Common myeloid progenitor, CD34-positive (primary cell): ENCODE measurements around the gene PGM5.
A peak's percentile ranks its signal among the peaks of the same experiment; 100 is the strongest.

ENCODE experiments used
- CTCF ChIA-PET: fragments of 350-600 bp; sonication (Branson Sonifier 250); formaldehyde crosslinking; loops from one replicate; lab custom pipeline; 2021; ENCODE audit warnings: antibody characterized with exemption; lab: Charles Lee
- POLR2A ChIA-PET: fragments of 350-600 bp; sonication (Branson Sonifier 250); formaldehyde crosslinking; loops from one replicate; lab custom pipeline; 2021; ENCODE audit warnings: antibody characterized with exemption; lab: Charles Lee
- DNase-seq, 3 donors: peaks; one replicate each; pipeline versions ENCODE4 v3.0.0 to v3.0.0-alpha.2; 2013
- H3K27ac ChIP-seq, 2 experiments: 1 replicate in 1 of 2; 2 replicates in 1 of 2; pipeline ENCODE4 v1.7.0; 2013; ENCODE audit warnings: inconsistent platforms in 2 of 2, low read length in 2 of 2, mild to moderate bottlenecking in 2 of 2, low read depth in 1 of 2, moderate library complexity in 1 of 2; ENCODE audit not compliant: severe bottlenecking in 2 of 2, insufficient read depth in 1 of 2, poor library complexity in 1 of 2
- H3K27me3 ChIP-seq, 5 experiments: replicated peaks in 2 of 5; 1 replicate in 3 of 5; 2 replicates in 2 of 5; pipeline versions ENCODE4 v1.6.1 to v1.7.0; 2013; ENCODE audit warnings: low read length in 4 of 5, mild to moderate bottlenecking in 2 of 5, moderate library complexity in 2 of 5, inconsistent platforms in 1 of 5; ENCODE audit not compliant: insufficient read depth in 5 of 5, control insufficient read depth in 4 of 5
- H3K36me3 ChIP-seq, 4 experiments: 1 replicate in 2 of 4; 2 replicates in 2 of 4; pipeline versions ENCODE4 v1.6.1 to v1.7.0; 2013; ENCODE audit warnings: low read length in 3 of 4, control low read depth in 1 of 4, mild to moderate bottlenecking in 1 of 4; ENCODE audit not compliant: control insufficient read depth in 4 of 4, insufficient read depth in 4 of 4
- H3K4me1 ChIP-seq, 4 experiments: 1 replicate in 3 of 4; 2 replicates in 1 of 4; pipeline versions ENCODE4 v1.6.1 to v1.7.1; 2013; ENCODE audit warnings: low read length in 3 of 4, mild to moderate bottlenecking in 3 of 4, control low read depth in 1 of 4, inconsistent platforms in 1 of 4, moderate library complexity in 1 of 4; ENCODE audit not compliant: control insufficient read depth in 4 of 4, insufficient read depth in 4 of 4; ENCODE audit errors: control extremely low read depth in 1 of 4
- H3K4me3 ChIP-seq, 7 experiments: 1 replicate in 4 of 7; 2 replicates in 3 of 7; pipeline versions ENCODE4 v1.5.1 to v1.7.0; 2013; ENCODE audit warnings: mild to moderate bottlenecking in 7 of 7, low read length in 6 of 7, moderate library complexity in 6 of 7, inconsistent platforms in 2 of 7, low read depth in 2 of 7, control low read depth in 1 of 7; ENCODE audit not compliant: insufficient read depth in 4 of 7, control insufficient read depth in 1 of 7; ENCODE audit errors: extremely low read depth in 1 of 7
- H3K9me3 ChIP-seq, 5 experiments: 1 replicate in 4 of 5; 2 replicates in 1 of 5; pipeline versions ENCODE4 v1.6.1 to v1.7.1; 2013; ENCODE audit warnings: low read length in 4 of 5, mild to moderate bottlenecking in 2 of 5, inconsistent platforms in 1 of 5, low read depth in 1 of 5, moderate library complexity in 1 of 5; ENCODE audit not compliant: control insufficient read depth in 4 of 5, insufficient read depth in 2 of 5; ENCODE audit errors: control extremely low read depth in 1 of 5
- WGBS: methylation state at CpG from one replicate; pipeline ENCODE4 v1.1.5; 2013; ENCODE audit not compliant: insufficient coverage; 5-methylcytosine and 5-hydroxymethylcytosine counted together

PGM5 gene

DNA sequence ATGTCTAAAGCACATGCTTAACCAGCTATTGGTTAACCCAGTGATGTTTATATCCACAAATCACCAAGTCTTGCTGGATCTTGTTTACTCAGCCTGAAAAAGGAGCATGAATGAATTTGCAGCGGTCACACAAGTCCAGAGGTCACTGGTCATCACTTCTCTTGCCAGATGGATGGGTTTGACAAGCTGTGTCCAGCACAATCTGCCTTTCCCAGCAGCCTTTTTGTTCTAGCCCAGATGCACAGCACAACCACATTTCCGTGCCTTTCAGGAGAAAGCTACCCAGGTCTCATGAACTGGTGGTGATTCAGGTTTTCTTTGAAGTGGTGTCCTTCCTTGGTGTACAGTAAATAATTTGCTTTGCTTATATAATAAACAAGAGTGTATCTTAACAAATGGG is 152.1 kb downstream of the PGM5 start:
- CTCF ChIA-PET, result interaction anchor here (0.8 to 4.4 kb wide), 6 partner anchors 9 to 65 kb away, joined by 3 to 19 read pairs (median 9); no protein-coding TSS in a partner anchor
- Histone ChIP-seq H3K4me3 (no peak overlapping the region), H3K27ac (no peak overlapping the region), H3K9me3 (no peaks in the 10 kb centered on the region), H3K36me3 (peaks cover 0 to 2% (median 0%) of the 10 kb centered on the region in 4 experiments), H3K27me3 (no peaks in the 10 kb centered on the region), H3K4me1 (peaks cover 0 to 20% (median 3%) of the 10 kb centered on the region in 4 experiments)
- POLR2A ChIA-PET, result no interaction called here
- 100% methylated on average over 2 of the region's 2 CpGs for WGBS
- DNase-seq, result no peak

DNA sequence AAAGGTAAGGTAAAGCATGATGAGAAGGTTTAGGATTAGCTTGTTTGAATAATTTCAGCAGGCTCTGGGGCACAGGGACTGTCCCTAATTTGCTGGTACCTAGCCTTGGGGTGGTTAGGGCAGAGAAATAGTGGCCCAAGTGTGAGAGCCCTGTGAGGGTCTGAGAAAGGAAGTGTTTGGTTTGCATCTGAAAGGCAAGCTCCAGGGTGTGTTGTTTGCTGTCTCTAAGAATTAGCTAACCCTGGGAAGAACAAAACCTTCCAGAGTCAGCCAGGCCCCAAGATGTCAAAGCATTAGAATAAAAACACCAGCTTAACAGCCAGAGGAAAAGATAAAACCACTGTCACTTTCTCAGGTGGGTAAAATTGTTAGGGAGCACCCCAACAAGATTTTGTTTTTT is 153.3 kb downstream of the PGM5 start:
- Histone ChIP-seq H3K27me3 (no peaks in the 10 kb centered on the region), H3K9me3 (no peaks in the 10 kb centered on the region), H3K4me3 (no peak overlapping the region), H3K27ac (no peak overlapping the region), H3K4me1 (peaks cover 0 to 16% (median 3%) of the 10 kb centered on the region in 4 experiments), H3K36me3 (peaks cover 0 to 2% (median 0%) of the 10 kb centered on the region in 4 experiments)
- DNase-seq, result no peak
- ChIA-PET CTCF (interaction anchor here (0.8 to 4.4 kb wide), 3 partner anchors 12 to 51 kb away, joined by 3 to 19 read pairs (median 18); no protein-coding TSS in a partner anchor), POLR2A (no interaction called here)

DNA sequence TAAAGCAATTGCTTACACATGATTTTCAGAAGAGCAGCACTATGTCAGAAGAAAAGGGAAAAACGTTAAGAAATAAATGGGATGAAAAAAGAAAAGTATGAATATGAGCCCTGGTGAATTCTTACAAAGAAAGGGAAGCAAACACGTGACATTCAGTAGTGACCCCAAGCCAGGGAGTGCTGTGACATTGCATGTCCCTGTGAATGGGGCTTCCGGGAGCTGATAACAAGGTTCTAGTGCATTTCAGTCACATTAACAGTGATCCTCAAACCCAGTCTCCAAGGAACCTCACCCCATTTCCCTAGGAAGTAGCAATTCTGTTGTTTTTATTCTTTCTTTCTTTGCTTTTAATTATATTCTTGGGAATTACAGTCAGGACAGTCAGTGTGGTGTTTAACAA is 157.0 kb downstream of the PGM5 start:
- CTCF ChIA-PET, result interaction anchor here (2.2 kb wide), 1 partner anchor 60 kb away, joined by 7 read pairs; no protein-coding TSS in a partner anchor

DNA sequence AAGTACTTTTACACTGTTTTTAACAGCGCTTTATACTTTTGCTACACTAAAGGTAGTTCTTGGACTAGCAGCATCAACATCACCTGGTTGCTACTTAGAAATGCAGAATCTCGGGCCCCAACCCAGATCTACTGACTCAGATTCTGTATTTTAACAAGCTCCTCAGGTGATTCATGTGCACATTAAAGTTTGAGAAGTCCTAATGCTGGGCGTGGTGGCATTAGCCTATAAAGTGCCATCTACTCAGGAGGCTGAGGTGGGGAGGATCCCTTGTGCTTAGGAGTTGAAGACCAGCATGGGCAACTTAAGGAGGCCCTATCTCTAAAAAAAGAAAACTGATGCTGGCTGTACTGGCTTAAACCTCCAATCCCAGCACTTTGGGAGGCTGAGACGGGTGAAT is 157.6 kb downstream of the PGM5 start:
- 100% methylated on average over 3 of the region's 4 CpGs for WGBS
- ChIA-PET POLR2A (no interaction called here), CTCF (no interaction called here)

More for the DNA sequence above, 157.0 kb downstream of the PGM5 start:
- Histone ChIP-seq H3K4me3 (no peak overlapping the region), H3K36me3 (peaks cover 0 to 10% (median 0%) of the 10 kb centered on the region in 4 experiments), H3K27ac (no peak overlapping the region), H3K9me3 (peaks cover 0 to 11% (median 5%) of the 10 kb centered on the region in 5 experiments), H3K4me1 (no peaks in the 10 kb centered on the region), H3K27me3 (no peaks in the 10 kb centered on the region)
- POLR2A ChIA-PET, result no interaction called here
- DNase-seq, result no peak
- 100% methylated on average over 3 of the region's 3 CpGs for WGBS

DNA sequence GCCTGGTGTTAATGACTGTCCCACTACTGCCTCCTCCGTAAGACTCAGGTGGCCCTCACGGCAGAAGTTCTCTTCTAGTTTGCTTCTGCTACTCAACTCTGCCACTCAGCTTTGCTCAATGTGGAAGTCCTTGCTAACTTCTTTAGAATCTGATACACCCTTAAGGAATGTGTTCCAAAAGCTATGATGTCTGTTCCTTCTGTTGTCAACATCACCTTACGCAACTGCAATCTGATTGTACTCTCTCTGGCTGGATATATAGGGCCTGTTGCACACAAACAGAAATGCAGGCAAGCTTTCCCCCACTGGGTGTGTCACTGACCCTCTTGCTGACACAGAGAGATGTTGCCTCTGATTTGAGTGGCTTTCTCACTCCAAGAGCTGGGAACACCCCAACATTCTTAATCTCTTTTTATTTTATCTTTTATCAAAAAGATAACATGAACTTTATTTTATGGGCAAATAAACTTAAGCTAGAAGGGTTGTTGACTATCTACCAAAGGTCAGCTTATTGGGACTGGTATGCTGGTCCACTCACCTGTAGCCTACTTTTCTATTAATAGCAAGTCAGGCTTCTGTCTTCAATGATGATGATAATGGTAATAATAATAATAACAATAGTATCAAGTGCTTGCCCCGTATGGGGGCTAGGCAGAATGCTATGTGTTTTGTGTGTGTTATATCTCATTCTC is 159.1 kb downstream of the PGM5 start:
- ChIA-PET CTCF (interaction anchor here (1.1 to 2.4 kb wide), 2 partner anchors 10 to 52 kb away, joined by 3 to 7 read pairs; no protein-coding TSS in a partner anchor), POLR2A (no interaction called here)
- no peaks in the 10 kb centered on the region for H3K4me1 ChIP-seq
- H3K27ac ChIP-seq, result no peak overlapping the region
- DNase-seq, result no peak
- peaks cover 0 to 7% (median 0%) of the 10 kb centered on the region in 4 experiments for H3K36me3 ChIP-seq
- no peaks in the 10 kb centered on the region for H3K27me3 ChIP-seq
- 100% methylated on average over 3 of the region's 4 CpGs for WGBS
- no peak overlapping the region for H3K4me3 ChIP-seq
- peaks cover 0 to 16% (median 5%) of the 10 kb centered on the region in 5 experiments for H3K9me3 ChIP-seq

More for the DNA sequence above, 157.6 kb downstream of the PGM5 start:
- H3K4me3 ChIP-seq, result no peak overlapping the region
- H3K4me1 ChIP-seq, result no peaks in the 10 kb centered on the region
- H3K27ac ChIP-seq, result no peak overlapping the region
- H3K36me3 ChIP-seq, result peaks cover 0 to 8% (median 0%) of the 10 kb centered on the region in 4 experiments
- H3K27me3 ChIP-seq, result no peaks in the 10 kb centered on the region
- no peak for DNase-seq
- H3K9me3 ChIP-seq, result peaks cover 0 to 16% (median 5%) of the 10 kb centered on the region in 5 experiments

DNA sequence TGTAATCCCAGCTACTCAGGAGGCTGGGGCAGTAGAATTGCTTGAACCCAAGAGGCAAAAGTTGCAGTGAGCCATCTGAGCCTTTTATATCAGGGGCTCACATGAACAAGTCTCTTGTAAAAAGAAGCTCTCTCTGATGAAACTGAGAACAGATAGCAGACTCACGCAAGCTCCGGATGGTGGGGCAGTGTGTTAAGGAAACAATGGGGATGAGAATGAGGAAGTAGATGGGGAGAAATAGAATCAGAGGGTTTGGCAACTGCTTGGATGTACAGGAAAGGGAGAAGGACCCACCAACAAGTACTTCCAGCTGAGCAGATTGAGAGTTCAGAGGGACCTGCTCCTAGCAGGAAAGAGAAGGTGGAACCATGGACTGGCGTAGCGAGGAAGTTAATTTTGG is 165.7 kb downstream of the PGM5 start:
- no peaks in the 10 kb centered on the region for H3K27me3 ChIP-seq
- H3K36me3 ChIP-seq, result peaks cover 0 to 5% (median 0%) of the 10 kb centered on the region in 4 experiments
- ChIA-PET CTCF (interaction anchor here (0.7 to 4.0 kb wide), 5 partner anchors 11 to 827 kb away, joined by 3 to 18 read pairs (median 4); no protein-coding TSS in a partner anchor), POLR2A (no interaction called here)
- WGBS, result 26% methylated on average over 4 of the region's 4 CpGs
- H3K9me3 ChIP-seq, result peaks cover 0 to 16% (median 5%) of the 10 kb centered on the region in 5 experiments
- H3K27ac ChIP-seq, result no peak overlapping the region
- H3K4me1 ChIP-seq, result peaks cover 0 to 8% (median 3%) of the 10 kb centered on the region in 4 experiments
- H3K4me3 ChIP-seq, result no peak overlapping the region
- DNase-seq, result peak; percentile 48 to 80 (median 76)

DNA sequence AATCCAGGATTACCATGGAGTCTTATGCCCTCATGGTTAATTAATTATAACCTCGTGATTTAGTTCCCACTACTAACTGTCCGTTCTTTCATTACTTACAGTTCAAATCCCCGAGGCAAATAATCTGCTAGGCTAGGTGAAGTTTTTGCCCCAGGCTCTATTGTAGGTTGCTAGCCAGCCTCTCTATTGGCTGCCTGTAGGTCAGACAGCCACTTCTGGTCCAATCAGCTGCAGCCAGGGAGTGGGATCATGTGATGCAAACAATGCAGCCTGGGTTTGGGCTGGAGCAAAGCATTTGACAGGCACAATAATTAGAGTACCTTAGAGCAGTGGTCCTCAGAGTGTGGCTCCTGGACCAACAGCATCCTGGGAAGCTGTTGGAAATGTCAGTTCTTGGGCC is 166.5 kb downstream of the PGM5 start:
- Histone ChIP-seq H3K4me1 (peaks cover 0 to 8% (median 3%) of the 10 kb centered on the region in 4 experiments), H3K27me3 (no peaks in the 10 kb centered on the region), H3K27ac (no peak overlapping the region), H3K36me3 (peaks cover 0 to under 1% (median 0%) of the 10 kb centered on the region in 4 experiments), H3K9me3 (peaks cover 0 to 9% (median 3%) of the 10 kb centered on the region in 5 experiments), H3K4me3 (no peak overlapping the region)
- POLR2A ChIA-PET, result no interaction called here
- 94% methylated on average over 3 of the region's 3 CpGs for WGBS
- DNase-seq, result no peak
- CTCF ChIA-PET, result interaction anchor here (1.4 to 4.0 kb wide), 3 partner anchors 12 to 37 kb away, joined by 3 to 18 read pairs (median 9); no protein-coding TSS in a partner anchor
